Measurements from ENCODE around the gene ZMIZ1.

ZMIZ1 gene

GRCh38 chr10:79356104-79356503 lies 287.3 kb downstream of the ZMIZ1 start:
- DNase-seq (ENCODE audit: low spot score), result no peak

GRCh38 chr10:79357180-79357579 lies 288.4 kb downstream of the ZMIZ1 start:
- no peak for DNase-seq (ENCODE audit: low spot score)

GRCh38 chr10:79358811-79359210 lies 290.0 kb downstream of the ZMIZ1 start:
- no peak for DNase-seq (ENCODE audit: low spot score)

GRCh38 chr10:79359816-79360498 lies 291.2 kb downstream of the ZMIZ1 start:
- DNase-seq (ENCODE audit: low spot score), result no peak

GRCh38 chr10:79360499-79361342 lies 292.0 kb downstream of the ZMIZ1 start:
- no peak for DNase-seq (ENCODE audit: low spot score)

- no peak for DNase-seq (ENCODE audit: low spot score)
These were observed 293.1 kb downstream of the ZMIZ1 start for GRCh38 chr10:79361726-79362397.
